GM12874 (cell line): ENCODE data around the gene SMCR8.

ENCODE experiments used
- TF ChIP-seq, protein P1 (sequence below): IDR thresholded peaks from 2 replicates; pipeline ENCODE4 v1.5.1; 2011; ENCODE audit warnings: low read depth, mild to moderate bottlenecking, control low read depth, low read length, moderate library complexity; ENCODE audit not compliant: insufficient read depth

The SMCR8 gene

DNA sequence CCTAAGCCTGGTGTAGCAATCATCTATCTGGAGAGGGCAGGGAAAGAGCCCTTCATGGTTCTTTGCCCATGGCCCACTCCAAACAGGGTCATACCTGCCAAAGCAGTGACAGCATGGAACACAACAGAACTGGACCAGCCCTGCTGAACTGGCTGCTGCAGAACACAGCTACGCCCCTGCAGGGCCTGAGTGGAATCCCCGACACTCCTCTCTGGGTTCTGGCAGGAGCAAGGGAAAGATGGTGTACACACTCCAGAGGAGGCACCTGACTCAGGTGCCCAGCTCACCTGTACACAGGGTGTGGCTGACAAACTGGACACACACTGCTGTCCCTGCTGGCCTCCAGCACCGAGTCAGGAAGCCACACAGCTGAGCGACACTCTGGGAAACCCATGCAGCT lies 34.8 kb upstream of the SMCR8 start:
- TF ChIP-seq, protein P1, sequence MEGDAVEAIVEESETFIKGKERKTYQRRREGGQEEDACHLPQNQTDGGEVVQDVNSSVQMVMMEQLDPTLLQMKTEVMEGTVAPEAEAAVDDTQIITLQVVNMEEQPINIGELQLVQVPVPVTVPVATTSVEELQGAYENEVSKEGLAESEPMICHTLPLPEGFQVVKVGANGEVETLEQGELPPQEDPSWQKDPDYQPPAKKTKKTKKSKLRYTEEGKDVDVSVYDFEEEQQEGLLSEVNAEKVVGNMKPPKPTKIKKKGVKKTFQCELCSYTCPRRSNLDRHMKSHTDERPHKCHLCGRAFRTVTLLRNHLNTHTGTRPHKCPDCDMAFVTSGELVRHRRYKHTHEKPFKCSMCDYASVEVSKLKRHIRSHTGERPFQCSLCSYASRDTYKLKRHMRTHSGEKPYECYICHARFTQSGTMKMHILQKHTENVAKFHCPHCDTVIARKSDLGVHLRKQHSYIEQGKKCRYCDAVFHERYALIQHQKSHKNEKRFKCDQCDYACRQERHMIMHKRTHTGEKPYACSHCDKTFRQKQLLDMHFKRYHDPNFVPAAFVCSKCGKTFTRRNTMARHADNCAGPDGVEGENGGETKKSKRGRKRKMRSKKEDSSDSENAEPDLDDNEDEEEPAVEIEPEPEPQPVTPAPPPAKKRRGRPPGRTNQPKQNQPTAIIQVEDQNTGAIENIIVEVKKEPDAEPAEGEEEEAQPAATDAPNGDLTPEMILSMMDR, result no peak

DNA sequence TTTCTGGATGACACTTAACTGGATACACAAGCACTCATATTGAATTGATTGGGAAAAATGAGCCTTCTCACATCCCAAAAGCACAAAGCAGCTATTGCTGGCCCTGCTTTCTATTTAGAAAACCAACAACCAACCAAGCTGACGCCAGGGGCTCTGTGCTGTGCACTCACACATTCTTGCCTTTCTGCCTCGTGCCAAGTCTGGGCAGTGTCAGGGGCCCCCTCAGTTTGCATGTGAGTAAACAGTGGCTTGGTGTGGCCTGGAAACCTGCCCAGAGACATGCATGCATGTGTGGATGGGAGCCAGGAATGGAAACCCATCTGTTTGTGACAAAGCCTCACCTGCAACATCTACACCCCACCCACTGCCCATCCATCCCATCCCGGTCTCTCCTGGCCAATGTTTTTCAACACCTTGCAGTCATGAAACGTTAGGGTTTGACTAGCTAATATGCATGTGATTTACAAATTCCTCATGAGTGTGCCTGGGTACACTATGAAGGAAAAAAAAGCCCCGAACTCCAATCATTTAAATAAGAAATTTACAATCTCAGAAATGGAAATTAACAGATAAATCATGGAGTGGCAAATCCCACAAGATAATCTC lies 34.2 kb upstream of the SMCR8 start:
- TF ChIP-seq, protein P1, result no peak

DNA sequence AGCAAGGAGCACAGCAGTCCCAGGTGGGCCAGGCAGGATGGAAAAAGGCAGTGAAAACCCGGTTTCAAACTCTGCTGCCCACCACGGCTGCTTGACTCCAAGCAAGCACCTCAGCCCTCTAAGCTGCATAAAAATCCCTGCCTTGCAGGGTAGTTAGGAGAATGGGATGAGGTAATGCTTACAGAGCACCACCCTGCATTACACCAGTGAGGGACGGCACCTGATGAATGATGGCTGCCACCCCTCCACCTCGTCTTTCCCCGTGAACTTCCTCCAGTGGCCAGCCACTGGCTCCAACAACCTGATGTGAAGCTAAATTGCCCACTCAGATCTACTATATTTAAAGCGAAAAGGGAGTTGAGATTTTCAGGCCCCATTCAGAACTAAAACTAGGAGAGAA lies 33.3 kb upstream of the SMCR8 start:
- TF ChIP-seq, protein P1, result no peak

DNA sequence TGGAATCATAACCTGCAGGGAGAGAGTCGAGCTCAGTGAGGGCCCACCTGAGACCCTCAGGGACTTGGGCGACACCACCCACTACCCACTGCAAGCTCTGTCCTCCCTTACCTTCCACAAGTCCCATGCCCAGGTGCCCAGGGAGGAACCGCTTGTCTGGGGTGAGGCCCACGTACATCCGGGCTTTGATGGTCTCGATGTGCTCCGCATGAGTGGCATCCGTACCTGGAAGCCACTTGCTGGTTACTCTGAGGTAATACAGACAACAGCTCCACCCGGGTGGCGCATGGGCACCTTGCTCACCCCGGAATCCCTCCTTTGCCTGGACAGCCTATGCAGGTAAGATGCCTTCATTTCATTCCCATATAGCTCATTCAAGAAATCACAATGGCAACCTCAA lies 29.8 kb upstream of the SMCR8 start:
- TF ChIP-seq, protein P1, result no peak

DNA sequence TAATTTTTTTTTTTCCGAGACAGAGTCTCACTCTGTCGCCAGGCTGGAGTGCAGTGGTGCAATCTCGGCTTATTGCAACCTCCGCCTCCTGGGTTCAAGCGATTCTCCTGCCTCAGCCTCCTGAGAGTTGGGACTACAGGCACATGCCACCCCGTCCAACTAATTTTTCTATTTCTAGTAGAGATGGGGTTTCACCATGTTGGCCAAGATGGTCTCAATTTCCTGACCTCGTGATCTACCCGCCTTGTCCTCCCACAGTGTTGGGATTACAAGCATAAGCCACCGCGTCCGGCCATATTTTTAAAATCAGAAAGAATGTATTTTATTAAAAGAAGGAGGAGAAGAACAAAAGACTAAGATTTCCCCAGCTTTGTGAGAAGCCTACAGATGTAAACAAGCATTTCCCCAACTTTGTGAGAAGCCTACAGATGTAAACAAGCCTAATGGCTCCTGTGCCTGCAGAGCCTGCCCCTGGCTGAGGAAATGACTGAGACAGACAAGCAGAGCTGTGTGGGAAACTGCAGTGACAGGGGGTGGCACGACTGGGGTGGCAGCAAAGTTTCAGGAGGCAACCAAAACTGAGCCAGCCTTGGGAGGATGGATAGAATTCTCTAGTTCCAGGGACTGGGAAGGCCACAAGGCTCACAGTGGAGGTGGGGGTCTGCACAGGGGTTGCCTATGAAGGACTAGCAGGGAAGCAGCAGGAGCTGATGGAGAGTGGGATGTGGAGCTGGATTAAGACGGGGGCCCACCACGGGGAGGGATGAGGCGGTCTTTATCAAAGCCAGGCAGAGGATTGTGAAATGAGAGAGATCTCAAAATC lies 23.2 kb upstream of the SMCR8 start:
- TF ChIP-seq, protein P1, result no peak

DNA sequence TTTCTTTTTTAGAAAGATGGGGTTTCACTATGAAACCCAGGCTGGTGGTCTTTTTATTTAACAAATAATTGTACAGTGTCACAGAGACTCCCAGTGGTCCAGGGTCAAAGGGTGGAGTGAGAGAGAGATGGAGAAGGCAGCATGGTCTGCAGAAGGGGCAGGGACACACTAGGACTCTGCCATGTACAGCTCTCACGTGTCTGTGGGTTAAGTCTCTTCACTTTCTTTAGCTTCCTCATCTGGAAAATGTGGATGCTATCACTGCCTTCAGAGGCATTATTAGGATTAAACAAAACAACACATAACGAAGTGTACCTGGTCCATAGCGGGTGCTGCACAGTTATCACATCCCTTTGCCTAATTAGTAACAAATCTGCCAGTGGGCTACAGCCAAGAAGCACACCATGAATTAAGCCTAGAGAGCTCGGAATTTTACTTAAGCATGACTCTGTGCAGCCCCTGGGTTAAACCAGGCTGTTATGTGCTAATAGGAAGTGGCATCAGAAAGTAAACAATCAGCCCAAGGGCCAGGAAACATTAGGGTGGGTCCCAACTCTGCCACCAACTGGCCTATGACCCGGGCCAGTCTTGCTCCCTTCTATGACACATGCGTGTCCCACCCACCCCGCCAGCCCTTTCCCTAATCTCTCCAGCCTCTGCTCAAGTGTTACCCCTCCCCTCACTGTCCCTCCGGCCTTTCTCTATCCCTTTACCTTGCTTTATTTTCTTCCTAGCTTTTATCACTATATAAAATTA lies 14.2 kb upstream of the SMCR8 start:
- TF ChIP-seq, protein P1, result no peak

DNA sequence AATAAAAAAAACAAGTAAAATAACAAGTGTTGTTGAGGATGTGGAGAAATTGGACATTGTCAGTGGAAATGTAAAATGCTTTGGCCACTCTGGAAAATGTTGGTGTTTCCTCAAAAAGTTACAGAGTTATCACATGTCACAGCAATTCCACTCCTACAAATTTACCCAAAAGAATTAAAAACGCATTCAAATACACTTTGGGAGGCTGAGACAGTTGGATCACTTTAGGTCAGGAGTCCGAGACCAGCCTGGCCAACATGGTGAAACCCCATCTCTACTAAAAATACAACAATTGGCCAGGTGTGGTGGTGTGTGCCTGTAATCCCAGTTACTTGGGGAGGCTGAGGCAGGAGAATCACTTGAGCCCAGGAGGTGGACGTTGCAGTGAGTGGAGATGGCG lies 5.9 kb upstream of the SMCR8 start:
- TF ChIP-seq, protein P1, result no peak
